Midbrain (tissue), 1 donor: ENCODE measurements around the gene GALNT9.
"Not testable (repeated sequence)": the region's sequence is repeated elsewhere in the genome, so short reads cannot be mapped to it uniquely, and the experiment has no call there.

ENCODE experiments used
- DNase-seq: peaks from one replicate; lab custom pipeline; 2025; lab: John Stamatoyannopoulos, UW

Gene GALNT9

GRCh38 chr12:132196873-132197390, 132.5 kb downstream of the GALNT9 start:
- DNase-seq = no peak

- DNase-seq = no peak
Measured at GRCh38 chr12:132196038-132196872, 133.1 kb downstream of the GALNT9 start.

- DNase-seq = not testable (repeated sequence)
Measured at GRCh38 chr12:132195242-132195641, 134.1 kb downstream of the GALNT9 start.

GRCh38 chr12:132194556-132194955, 134.8 kb downstream of the GALNT9 start:
- DNase-seq = no peak

- DNase-seq = no peak
Measured at GRCh38 chr12:132194056-132194455, 135.3 kb downstream of the GALNT9 start.

- DNase-seq = no peak
Measured at GRCh38 chr12:132191715-132192553, 137.5 kb downstream of the GALNT9 start.

GRCh38 chr12:132190834-132191500, 138.4 kb downstream of the GALNT9 start:
- DNase-seq = no peak

- DNase-seq = no peak
Measured at GRCh38 chr12:132190012-132190755, 139.2 kb downstream of the GALNT9 start.

- DNase-seq = peak; percentile 33
Measured at GRCh38 chr12:132189378-132190011, 139.9 kb downstream of the GALNT9 start.

- no peak for DNase-seq
Measured at GRCh38 chr12:132188916-132189325, 140.5 kb downstream of the GALNT9 start.

- DNase-seq = no peak
Measured at GRCh38 chr12:132188451-132188901, 140.9 kb downstream of the GALNT9 start.

- DNase-seq = no peak
Measured at GRCh38 chr12:132187646-132188450, 141.5 kb downstream of the GALNT9 start.

- DNase-seq = no peak
Measured at GRCh38 chr12:132186857-132187620, 142.3 kb downstream of the GALNT9 start.

GRCh38 chr12:132186208-132186856, 143.1 kb downstream of the GALNT9 start:
- no peak for DNase-seq

GRCh38 chr12:132185705-132186104, 143.7 kb downstream of the GALNT9 start:
- DNase-seq = no peak

- DNase-seq = no peak
Measured at GRCh38 chr12:132182711-132183365, 146.6 kb downstream of the GALNT9 start.

- DNase-seq = no peak
Measured at GRCh38 chr12:132182206-132182710, 147.1 kb downstream of the GALNT9 start.
